ENCODE measurements around the gene SLC38A2. TPM values are rescaled to one million over a fixed set of nuclear protein-coding genes. Genes with fewer than 3 reads are reported as not detected.

Gene SLC38A2
- total RNA-seq, 1 experiment from 2014 or later = 453 TPM

DNA sequence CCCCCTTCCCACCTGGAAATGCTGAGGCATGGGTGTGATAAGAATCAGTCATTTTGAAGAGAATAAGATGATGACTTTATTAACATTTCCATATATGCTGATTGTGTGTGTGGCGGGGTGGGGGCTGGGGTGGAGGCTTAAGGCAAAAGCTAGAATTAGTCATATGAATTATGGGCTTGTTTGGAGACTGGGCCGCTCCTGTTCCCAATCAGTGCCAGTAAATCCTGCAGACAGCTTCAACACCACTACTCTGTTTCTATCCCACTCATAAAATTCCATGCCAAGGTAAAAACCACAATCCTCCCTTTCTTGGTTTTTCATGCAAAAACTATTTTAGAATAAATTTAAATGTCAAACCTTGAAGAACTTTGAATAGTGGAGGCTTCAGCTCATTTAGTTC lies 29.9 kb upstream of the SLC38A2 start:
- DNase-seq = no peak
- no peak overlapping the region for H3K56ac ChIP-seq (ENCODE audit: insufficient read length, low read depth, low read length)
- H4K5ac ChIP-seq (ENCODE audit: insufficient read length, low read depth, low read length) = no peak overlapping the region
- peaks cover 32 to 33% of the 10 kb centered on the region in 2 experiments for H3K4me1 Mint-ChIP-seq
- H2BK120ac ChIP-seq (ENCODE audit: low read depth, low read length, poor library complexity, severe bottlenecking) = no peak overlapping the region
- no peak overlapping the region for H2BK20ac ChIP-seq (ENCODE audit: low read depth, low read length, poor library complexity, severe bottlenecking)
- no peak overlapping the region for H2AFZ ChIP-seq (ENCODE audit: low read length)
- no CpG with 5 or more reads among the region's 2 CpGs for WGBS (ENCODE audit: extremely low coverage, insufficient read length, low lambda C conversion rate)
- H3K79me1 ChIP-seq (ENCODE audit: insufficient read depth, low read depth, low read length, poor library complexity, severe bottlenecking) = no peaks in the 10 kb centered on the region
- H3K23ac ChIP-seq (ENCODE audit: insufficient read length, low read depth, low read length) = no peak overlapping the region
- H4K91ac ChIP-seq (ENCODE audit: insufficient read length, low read depth, low read length) = no peak overlapping the region
- H3K4ac ChIP-seq (ENCODE audit: low read depth, low read length) = no peak overlapping the region
- no peak overlapping the region for H4K8ac ChIP-seq (replicated peaks; ENCODE audit: insufficient read length, low read depth, low read length)
- no peak overlapping the region for H2BK12ac ChIP-seq (ENCODE audit: insufficient read length, low read depth, low read length)
- H3K4me2 ChIP-seq (ENCODE audit: insufficient read depth, insufficient read length, low read length) = no peak overlapping the region
- H2AK5ac ChIP-seq (ENCODE audit: insufficient read length, low read length) = no peak overlapping the region
- no peak overlapping the region for H3K4me3 Mint-ChIP-seq
- peaks cover 6% of the 10 kb centered on the region; the same call in 1 of the 2 replicates for H3K4me1 ChIP-seq (ENCODE audit: insufficient read depth, low read length)
- no peaks in the 10 kb centered on the region for H3K9me3 ChIP-seq (ENCODE audit: control insufficient read depth, low read depth, low read length)
- peaks cover 30 to 36% of the 10 kb centered on the region in 2 experiments for H3K9me3 Mint-ChIP-seq
- H2BK5ac ChIP-seq (ENCODE audit: insufficient read length, low read length) = no peak overlapping the region
- no peak overlapping the region for H3K27ac ChIP-seq (ENCODE audit: insufficient read length, low read depth, low read length)
- no peaks in the 10 kb centered on the region for H3K79me2 ChIP-seq (ENCODE audit: insufficient read depth, low read length)
- peaks cover 3% of the 10 kb centered on the region; the same call in 1 of the 2 replicates for H3K27me3 Mint-ChIP-seq (ENCODE audit: low read depth)
- H3T11ph ChIP-seq (ENCODE audit: low read length) = no peak overlapping the region
- TF ChIP-seq, protein P1, sequence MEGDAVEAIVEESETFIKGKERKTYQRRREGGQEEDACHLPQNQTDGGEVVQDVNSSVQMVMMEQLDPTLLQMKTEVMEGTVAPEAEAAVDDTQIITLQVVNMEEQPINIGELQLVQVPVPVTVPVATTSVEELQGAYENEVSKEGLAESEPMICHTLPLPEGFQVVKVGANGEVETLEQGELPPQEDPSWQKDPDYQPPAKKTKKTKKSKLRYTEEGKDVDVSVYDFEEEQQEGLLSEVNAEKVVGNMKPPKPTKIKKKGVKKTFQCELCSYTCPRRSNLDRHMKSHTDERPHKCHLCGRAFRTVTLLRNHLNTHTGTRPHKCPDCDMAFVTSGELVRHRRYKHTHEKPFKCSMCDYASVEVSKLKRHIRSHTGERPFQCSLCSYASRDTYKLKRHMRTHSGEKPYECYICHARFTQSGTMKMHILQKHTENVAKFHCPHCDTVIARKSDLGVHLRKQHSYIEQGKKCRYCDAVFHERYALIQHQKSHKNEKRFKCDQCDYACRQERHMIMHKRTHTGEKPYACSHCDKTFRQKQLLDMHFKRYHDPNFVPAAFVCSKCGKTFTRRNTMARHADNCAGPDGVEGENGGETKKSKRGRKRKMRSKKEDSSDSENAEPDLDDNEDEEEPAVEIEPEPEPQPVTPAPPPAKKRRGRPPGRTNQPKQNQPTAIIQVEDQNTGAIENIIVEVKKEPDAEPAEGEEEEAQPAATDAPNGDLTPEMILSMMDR (conservative IDR thresholded peaks at IDR 0.05) = no peak
- peaks cover 34 to 45% (median 37%) of the 10 kb centered on the region in 3 experiments for H3K36me3 Mint-ChIP-seq (ENCODE audit: insufficient read depth in 1 of 3, low read depth in 3 of 3)
- no peak overlapping the region for H3K9ac ChIP-seq (ENCODE audit: extremely low read depth, insufficient read length, low read length)
- no peak overlapping the region for H3K27ac Mint-ChIP-seq
- no peaks in the 10 kb centered on the region for H4K20me1 ChIP-seq (ENCODE audit: control insufficient read depth, insufficient read depth, insufficient read length)
- no peaks in the 10 kb centered on the region for H3K23me2 ChIP-seq (ENCODE audit: insufficient read length, low read depth, low read length, poor library complexity, severe bottlenecking)
- H2BK15ac ChIP-seq (ENCODE audit: low read depth, low read length) = no peak overlapping the region
- no peak overlapping the region for H3K18ac ChIP-seq (ENCODE audit: insufficient read length, low read depth, low read length)
- no peak overlapping the region for H3K14ac ChIP-seq (ENCODE audit: insufficient read depth, low read length)
- no peaks in the 10 kb centered on the region for H3K27me3 ChIP-seq (ENCODE audit: insufficient read depth, low read length)
